Aorta (tissue), 5 donors: Measurements from ENCODE around the gene KCNA5. TPM values are rescaled to one million over a fixed set of nuclear protein-coding genes. Genes with fewer than 3 reads are reported as not detected.

Source experiments
- ATAC-seq: fragments of 200-7000 bp; cut with Tn5 transposase; one replicate; pipeline ENCODE4 v1.9.1; 2022; ENCODE audit warnings: moderate library complexity; ENCODE audit not compliant: low FRiP score
- DNase-seq, 2 donors: peaks; one replicate each; pipeline ENCODE4 v3.0.0-alpha.2; 2020
- H3K27ac ChIP-seq, 2 donors: one replicate each; pipeline ENCODE4 v1.5.1; 2013; ENCODE audit warnings: low read length in 2 of 2, mild to moderate bottlenecking in 2 of 2, moderate library complexity in 2 of 2, control low read depth in 1 of 2, inconsistent platforms in 1 of 2, low read depth in 1 of 2
- H3K27me3 ChIP-seq, 2 donors: one replicate each; pipeline ENCODE4 v1.6.1; 2013; ENCODE audit warnings: control low read depth in 1 of 2, low read length in 1 of 2, mild to moderate bottlenecking in 1 of 2, moderate library complexity in 1 of 2; ENCODE audit not compliant: insufficient read depth in 2 of 2, control insufficient read depth in 1 of 2
- H3K36me3 ChIP-seq, 2 donors: one replicate each; pipeline ENCODE4 v1.6.1; 2013; ENCODE audit warnings: control low read depth in 1 of 2, low read length in 1 of 2, mild to moderate bottlenecking in 1 of 2; ENCODE audit not compliant: insufficient read depth in 2 of 2, control insufficient read depth in 1 of 2
- H3K4me1 ChIP-seq, 2 donors: one replicate each; pipeline ENCODE4 v1.6.1; 2013; ENCODE audit warnings: low read length in 2 of 2, control low read depth in 1 of 2, mild to moderate bottlenecking in 1 of 2, moderate library complexity in 1 of 2; ENCODE audit not compliant: insufficient read depth in 2 of 2, control insufficient read depth in 1 of 2
- H3K4me3 ChIP-seq, 2 donors: one replicate each; pipeline ENCODE4 v1.5.1; 2013; ENCODE audit warnings: low read length in 2 of 2, control low read depth in 1 of 2, mild to moderate bottlenecking in 1 of 2
- H3K9me3 ChIP-seq: one replicate; pipeline ENCODE4 v1.6.1; 2013; ENCODE audit warnings: mild to moderate bottlenecking, low read length; ENCODE audit not compliant: control insufficient read depth
- WGBS, 2 donors: extraction: QIAGEN DNeasy Blood & Tissue Kit; methylation state at CpG; one replicate each; pipeline ENCODE4 v1.1.7; 2013; 5-methylcytosine and 5-hydroxymethylcytosine counted together
- intact Hi-C, 2 donors: fragments of 100-400 bp; cut with DNase I; formaldehyde crosslinking; loops; one replicate each; pipeline versions ENCODE4 v1.14.2 to v1.15.0; 2022
- polyA plus RNA-seq, 2 donors: library from polyadenylated mRNA; stranded (reverse); fragments of 200-250 nt; gene quantifications; one replicate each; pipeline ENCODE4 v1.2.3, GENCODE V29; 2013
- total RNA-seq, 2 donors: library from RNA; stranded (reverse); fragmentation: NEBNext Ultra II Directional; extraction: Animal tissue kit (Norgen Biotek cat#: 25700); gene quantifications; one replicate each; pipeline ENCODE4 v1.2.1, GENCODE V29; 2021
- donor health status: healthy with polysubstance abuse.
- donor health status: Bipolar disorder and iron deficiency.
- donor health status: DM: no; HTN: no; CAD: no.
- donor health status: DM: no; HTN: no; CAD: no.
- donor health status: DM: yes; HTN: yes; CAD: no.

The KCNA5 gene
- total and polyA plus RNA-seq, 4 donors, result 2.4 to 84.9 (median 49.1) TPM

DNA sequence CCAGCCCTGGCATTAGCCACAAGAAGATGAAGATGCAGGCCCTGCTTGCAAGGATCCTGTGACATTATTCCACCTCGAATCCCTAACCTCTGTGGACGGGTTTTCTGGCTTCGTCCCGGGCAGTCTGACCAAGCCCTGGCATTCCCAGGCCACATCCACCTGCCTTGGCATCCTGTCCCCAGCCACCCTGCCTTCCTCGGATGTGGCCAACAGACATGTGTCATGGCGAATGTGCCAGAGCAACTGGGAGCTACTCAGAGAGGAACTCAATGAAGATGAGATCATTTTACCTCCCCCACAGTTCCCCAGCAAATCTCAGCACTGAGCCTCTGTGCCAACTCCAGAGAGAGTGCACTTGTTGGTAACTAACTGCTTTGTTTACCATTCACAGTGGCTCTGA lies 33.5 kb upstream of the KCNA5 start:
- ATAC-seq, result no peak
- H3K27ac ChIP-seq, result no peak overlapping the region
- H3K4me3 ChIP-seq, result no peak overlapping the region
- H3K9me3 ChIP-seq, result no peaks in the 10 kb centered on the region
- no peaks in the 10 kb centered on the region for H3K36me3 ChIP-seq
- WGBS, 2 donors, result 89 to 97% methylated on average over 6 of the region's 6 CpGs
- intact Hi-C loops, result no loop called here
- no peaks in the 10 kb centered on the region for H3K4me1 ChIP-seq
- no peak for DNase-seq
- H3K27me3 ChIP-seq, result no peaks in the 10 kb centered on the region

DNA sequence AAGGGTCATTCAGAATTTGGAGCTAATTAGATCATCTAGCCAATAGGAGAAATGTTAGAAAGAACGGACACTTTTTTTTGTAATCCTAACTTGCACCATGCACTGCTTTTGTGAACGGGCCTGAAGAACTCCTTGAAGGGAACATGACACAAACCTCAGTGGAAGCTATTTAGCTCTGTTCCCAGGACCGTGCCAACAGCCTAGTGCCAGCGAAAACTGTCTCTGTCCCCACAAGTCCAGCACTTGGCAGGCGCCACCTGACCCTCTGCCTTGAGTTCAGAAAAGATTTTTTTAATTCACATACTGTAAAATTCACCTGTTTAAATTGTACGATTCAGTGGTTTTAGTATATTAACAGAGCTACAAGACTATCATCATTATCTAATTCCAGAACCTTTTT lies 31.3 kb upstream of the KCNA5 start:
- intact Hi-C loops, result no loop called here
- Histone ChIP-seq H3K36me3 (no peaks in the 10 kb centered on the region), H3K27me3 (no peaks in the 10 kb centered on the region), H3K9me3 (no peaks in the 10 kb centered on the region), H3K27ac (no peak overlapping the region), H3K4me3 (no peak overlapping the region), H3K4me1 (no peaks in the 10 kb centered on the region)
- DNase-seq (no peak), ATAC-seq (no peak)
- 31 to 56% methylated on average over 6 of the region's 6 CpGs for WGBS, 2 donors

DNA sequence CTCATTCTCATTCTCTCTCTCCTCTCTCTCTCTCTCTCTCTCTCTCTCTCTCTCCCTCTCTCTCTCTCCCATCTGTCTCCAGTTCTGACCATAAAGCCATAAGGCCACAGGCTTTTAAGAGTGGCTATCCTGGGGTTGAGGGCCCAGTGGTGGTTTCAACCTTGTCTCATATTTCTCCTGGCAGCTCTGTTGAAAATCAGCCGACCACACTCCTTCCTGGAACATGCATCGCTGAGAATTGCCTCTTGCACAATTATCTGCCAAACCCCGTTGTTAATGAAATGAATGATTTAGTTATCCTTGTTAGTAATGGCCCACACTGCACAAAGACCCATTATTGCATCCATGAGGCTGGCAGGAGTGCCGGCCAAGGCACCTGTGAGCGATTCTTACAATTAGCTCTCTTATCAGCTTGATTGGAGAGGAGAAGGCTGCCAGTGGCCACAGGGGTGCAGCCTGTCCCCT lies 30.4 kb upstream of the KCNA5 start:
- 77 to 85% methylated on average over 5 of the region's 5 CpGs for WGBS, 2 donors
- Histone ChIP-seq H3K36me3 (no peaks in the 10 kb centered on the region), H3K27me3 (no peaks in the 10 kb centered on the region), H3K4me3 (no peak overlapping the region), H3K27ac (no peak overlapping the region), H3K4me1 (no peaks in the 10 kb centered on the region), H3K9me3 (no peaks in the 10 kb centered on the region)
- ATAC-seq, result no peak
- intact Hi-C loops, result no loop called here
- DNase-seq, result no peak

DNA sequence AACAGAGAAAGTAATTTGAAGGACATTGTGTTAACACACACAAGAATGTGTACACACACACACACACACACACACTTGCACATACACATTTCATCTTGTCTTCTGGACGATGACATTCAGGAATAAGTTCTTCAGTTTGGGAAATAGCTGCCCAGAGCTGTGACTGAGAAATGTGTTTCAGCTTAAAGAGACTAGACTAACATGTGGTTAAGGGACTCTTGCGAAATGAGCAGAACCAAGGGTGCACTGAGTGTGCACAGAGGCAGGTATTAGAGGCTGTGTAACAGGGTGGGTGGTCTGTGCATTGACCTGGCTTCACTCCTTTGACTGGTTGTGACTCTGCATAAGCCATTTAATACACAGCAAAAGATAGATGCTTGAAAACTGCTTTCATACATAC lies 29.4 kb upstream of the KCNA5 start:
- no peak overlapping the region for H3K4me3 ChIP-seq
- 88 to 91% methylated on average over 2 of the region's 2 CpGs for WGBS, 2 donors
- H3K4me1 ChIP-seq, result no peaks in the 10 kb centered on the region
- no peaks in the 10 kb centered on the region for H3K27me3 ChIP-seq
- ATAC-seq (no peak), DNase-seq (no peak)
- no peaks in the 10 kb centered on the region for H3K36me3 ChIP-seq
- no peak overlapping the region for H3K27ac ChIP-seq
- H3K9me3 ChIP-seq, result no peaks in the 10 kb centered on the region
- intact Hi-C loops, result no loop called here

DNA sequence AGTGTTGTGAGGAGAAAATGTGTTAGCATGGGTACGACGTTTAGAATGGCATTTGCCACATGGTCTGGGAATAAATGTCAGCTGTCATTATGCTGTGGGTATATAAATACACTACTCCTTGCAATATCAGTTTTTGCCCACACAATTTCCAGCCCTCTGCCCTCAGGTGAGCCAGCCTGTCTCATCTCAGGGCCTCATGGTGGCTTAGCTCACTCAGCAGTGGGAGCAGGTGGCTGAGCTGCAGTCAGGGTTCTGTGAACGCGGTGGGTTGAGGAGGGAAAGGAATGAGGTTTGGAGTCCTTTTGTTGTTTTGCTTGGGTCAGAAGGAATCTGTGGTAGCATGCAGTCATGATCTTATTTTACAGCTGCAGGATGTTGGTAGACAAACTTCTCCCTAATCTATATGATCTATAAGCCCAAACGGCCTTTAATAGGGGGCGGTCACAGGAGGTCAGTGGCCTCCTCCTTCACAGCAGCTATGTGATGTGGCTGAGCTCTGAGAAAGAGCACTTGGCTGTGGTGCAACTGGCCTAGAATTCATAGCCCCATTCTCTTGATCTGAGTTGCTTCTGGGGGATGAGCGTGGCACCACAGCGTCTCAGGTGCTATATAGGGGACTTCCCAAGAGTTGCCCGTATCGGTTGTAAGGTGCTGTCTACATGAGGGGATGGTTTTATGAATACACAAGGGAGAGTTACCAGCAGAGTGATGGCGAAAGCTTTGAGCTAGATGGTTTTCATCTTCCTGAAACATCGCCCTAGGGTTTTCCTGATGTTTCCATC lies 27.8 kb upstream of the KCNA5 start:
- Histone ChIP-seq H3K27me3 (no peaks in the 10 kb centered on the region), H3K4me1 (no peaks in the 10 kb centered on the region), H3K27ac (no peak overlapping the region), H3K4me3 (no peak overlapping the region), H3K9me3 (no peaks in the 10 kb centered on the region), H3K36me3 (no peaks in the 10 kb centered on the region)
- no peak for DNase-seq
- WGBS, 2 donors, result 81 to 87% methylated on average over 12 of the region's 12 CpGs
- ATAC-seq, result no peak
- intact Hi-C loops, result no loop called here

DNA sequence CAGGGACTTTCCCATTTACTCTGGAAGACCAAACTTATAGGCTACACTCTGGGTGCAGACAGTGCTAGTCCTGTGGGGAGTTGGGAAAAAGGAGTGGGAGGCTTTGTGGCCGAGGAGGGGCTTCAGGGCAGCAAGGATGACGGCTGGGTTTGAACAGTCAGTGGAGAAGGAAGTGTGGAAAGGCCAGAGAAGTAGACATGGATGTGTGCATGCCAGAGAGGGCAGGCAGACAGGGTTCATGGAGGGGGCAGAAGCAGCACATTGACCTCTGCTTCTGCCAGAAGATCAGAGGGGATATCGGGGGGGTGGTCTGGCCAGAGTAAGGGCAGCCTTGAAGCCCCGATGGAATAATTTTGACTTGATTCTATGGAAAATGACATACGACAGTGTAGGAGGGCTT lies 27.2 kb upstream of the KCNA5 start:
- ATAC-seq (no peak), DNase-seq (no peak)

DNA sequence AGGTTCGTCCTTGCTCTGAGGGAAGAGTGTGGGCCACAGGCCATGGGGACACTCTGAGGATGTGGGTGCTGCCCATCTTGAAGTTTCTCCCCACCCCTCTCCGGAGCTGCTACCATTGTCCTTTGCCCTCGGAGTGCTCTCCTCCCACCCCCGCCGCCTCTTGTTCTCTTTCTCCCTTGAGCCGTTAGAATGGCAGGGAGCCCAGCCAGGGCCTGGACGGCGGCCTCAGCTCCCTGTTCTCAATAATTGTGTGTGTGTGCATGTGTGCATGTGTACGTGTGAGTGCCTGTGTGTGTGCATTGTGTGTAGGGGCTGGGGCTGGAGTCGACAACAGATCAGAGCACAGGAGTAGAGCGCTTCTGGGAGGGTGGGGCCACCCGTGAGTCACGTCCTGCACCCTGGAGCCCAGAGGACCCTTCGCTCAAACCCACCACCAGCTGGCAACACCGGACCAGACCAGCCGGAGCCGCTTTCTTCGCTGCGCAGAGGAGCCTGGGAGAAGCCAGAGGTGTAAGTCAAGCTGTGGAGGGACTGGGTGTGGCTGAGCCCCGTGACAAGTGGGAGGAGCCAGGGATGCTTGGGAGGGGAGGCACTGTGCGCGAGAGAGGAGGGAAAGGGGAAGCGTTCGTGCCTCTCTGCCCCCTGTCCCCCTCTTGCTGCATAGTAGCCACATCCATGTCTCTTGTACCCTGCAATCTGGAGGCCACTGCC lies 25.9 kb upstream of the KCNA5 start:
- H3K27me3 ChIP-seq, result no peaks in the 10 kb centered on the region

More for the DNA sequence above, 27.2 kb upstream of the KCNA5 start:
- H3K4me3 ChIP-seq, result no peak overlapping the region
- no peaks in the 10 kb centered on the region for H3K4me1 ChIP-seq
- H3K27ac ChIP-seq, result no peak overlapping the region
- WGBS, 2 donors, result 85 to 93% methylated on average over 5 of the region's 5 CpGs
- H3K36me3 ChIP-seq, result no peaks in the 10 kb centered on the region
- intact Hi-C loops, result no loop called here
- no peaks in the 10 kb centered on the region for H3K27me3 ChIP-seq
- H3K9me3 ChIP-seq, result no peaks in the 10 kb centered on the region

DNA sequence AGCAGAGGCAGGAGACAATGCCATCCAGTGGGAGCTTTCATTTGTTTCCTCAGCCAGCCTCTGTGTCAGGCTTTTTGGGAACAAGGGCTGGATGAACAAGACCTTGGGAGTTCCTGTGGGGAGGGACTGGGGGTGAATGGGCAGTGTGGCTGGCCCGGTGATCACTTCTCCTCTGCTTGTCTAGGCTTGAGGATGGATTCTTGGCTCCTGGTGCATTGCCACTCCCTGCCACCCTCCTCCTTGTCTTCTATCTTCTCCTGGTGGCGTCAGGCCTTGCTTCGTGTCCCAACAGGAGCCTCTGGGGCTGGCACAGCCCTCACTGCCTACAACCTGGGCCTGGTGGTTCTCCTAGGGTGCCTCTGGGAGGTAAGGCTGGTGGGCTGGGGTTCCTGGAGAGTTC lies 25.0 kb upstream of the KCNA5 start:
- Histone ChIP-seq H3K27ac (no peak overlapping the region), H3K36me3 (no peaks in the 10 kb centered on the region), H3K27me3 (no peaks in the 10 kb centered on the region), H3K4me3 (no peak overlapping the region), H3K4me1 (peaks cover 0 to 2% of the 10 kb centered on the region in 2 donors), H3K9me3 (no peaks in the 10 kb centered on the region)
- ATAC-seq (no peak), DNase-seq (no peak)
- 92 to 97% methylated on average over 3 of the region's 3 CpGs for WGBS, 2 donors
- intact Hi-C loops, result no loop called here

More for the DNA sequence above, 25.9 kb upstream of the KCNA5 start:
- WGBS, 2 donors, result 84 to 85% methylated on average over 24 of the region's 24 CpGs
- DNase-seq (no peak), ATAC-seq (no peak)
- intact Hi-C loops, result no loop called here
- H3K4me3 ChIP-seq, result no peak overlapping the region
- no peaks in the 10 kb centered on the region for H3K9me3 ChIP-seq
- peaks cover 0 to 2% of the 10 kb centered on the region in 2 donors for H3K4me1 ChIP-seq
- H3K36me3 ChIP-seq, result no peaks in the 10 kb centered on the region
- H3K27ac ChIP-seq, result no peak overlapping the region

DNA sequence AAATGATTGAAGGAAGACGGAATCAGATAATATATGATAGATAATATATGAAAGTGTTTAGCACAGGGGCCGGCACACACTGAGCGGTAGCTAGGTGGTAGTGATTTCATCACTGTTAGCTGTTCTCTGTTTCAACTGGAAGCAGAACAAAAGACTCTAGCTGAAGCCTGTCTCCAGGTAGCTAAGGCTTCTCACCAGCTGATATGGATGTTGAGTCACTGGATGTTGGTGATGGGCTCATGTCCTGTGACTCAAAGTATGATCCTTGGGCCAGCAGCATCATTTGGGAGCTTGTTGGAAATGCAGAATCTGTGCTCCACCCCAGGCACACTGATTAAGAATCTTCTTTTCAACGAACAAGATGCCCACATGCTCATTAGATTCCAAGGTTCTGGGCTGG lies 21.7 kb upstream of the KCNA5 start:
- ATAC-seq, result no peak
- H3K9me3 ChIP-seq, result no peaks in the 10 kb centered on the region
- 85% methylated on average over 4 of the region's 4 CpGs for WGBS, 2 donors
- intact Hi-C loops, result loop anchor here (1.0 to 10.0 kb wide), 6 partner anchors 62 to 413 kb away; partner anchors contain the start of gene NTF3 (in 1 of the 2)
- peaks cover 0 to 2% of the 10 kb centered on the region in 2 donors for H3K4me1 ChIP-seq
- no peak overlapping the region for H3K27ac ChIP-seq
- no peak overlapping the region for H3K4me3 ChIP-seq
- DNase-seq, result no peak
- no peaks in the 10 kb centered on the region for H3K27me3 ChIP-seq
- no peaks in the 10 kb centered on the region for H3K36me3 ChIP-seq
